LNCaP clone FGC (cell line): Measurements from ENCODE around the gene SOCS4.
"Not testable (repeated sequence)": the region's sequence is repeated elsewhere in the genome, so short reads cannot be mapped to it uniquely, and the experiment has no call there.

Experiments
- DNase-seq: peaks from one replicate; pipeline ENCODE4 v3.0.0-alpha.2; 2011; ENCODE audit warnings: low read depth
- H3K4me3 ChIP-seq: 2 replicates; pipeline ENCODE4 v1.5.1; 2011; ENCODE audit warnings: mild to moderate bottlenecking, low read depth, low read length, control low read depth
- CTCF ChIP-seq: IDR thresholded peaks from 2 replicates; pipeline ENCODE4 v1.5.1; 2012; ENCODE audit warnings: mild to moderate bottlenecking; ENCODE audit not compliant: control insufficient read depth, insufficient read depth; ENCODE audit errors: extremely low read depth

Gene SOCS4

DNA sequence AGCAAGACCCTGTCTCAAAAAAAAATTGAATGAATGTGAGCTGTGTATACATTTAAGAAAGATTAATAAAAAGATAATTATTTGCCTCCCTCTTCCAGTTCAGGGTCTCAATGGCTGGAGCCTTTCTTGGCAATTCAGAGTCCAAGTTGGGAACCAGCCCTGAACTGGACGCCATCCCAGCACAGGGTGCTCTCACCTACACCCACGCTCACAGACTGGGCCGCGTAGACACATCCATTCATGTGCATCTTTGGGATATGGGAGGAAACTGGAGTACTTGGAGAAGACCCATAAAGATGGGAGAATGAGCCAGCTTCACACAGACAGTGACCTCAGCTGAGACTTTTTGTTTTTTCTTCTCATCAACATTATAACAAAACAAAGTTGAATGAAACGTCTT, 30.9 kb downstream of the SOCS4 start:
- no peak overlapping the region for H3K4me3 ChIP-seq
- TF ChIP-seq CTCF: no peak
- DNase-seq: no peak

DNA sequence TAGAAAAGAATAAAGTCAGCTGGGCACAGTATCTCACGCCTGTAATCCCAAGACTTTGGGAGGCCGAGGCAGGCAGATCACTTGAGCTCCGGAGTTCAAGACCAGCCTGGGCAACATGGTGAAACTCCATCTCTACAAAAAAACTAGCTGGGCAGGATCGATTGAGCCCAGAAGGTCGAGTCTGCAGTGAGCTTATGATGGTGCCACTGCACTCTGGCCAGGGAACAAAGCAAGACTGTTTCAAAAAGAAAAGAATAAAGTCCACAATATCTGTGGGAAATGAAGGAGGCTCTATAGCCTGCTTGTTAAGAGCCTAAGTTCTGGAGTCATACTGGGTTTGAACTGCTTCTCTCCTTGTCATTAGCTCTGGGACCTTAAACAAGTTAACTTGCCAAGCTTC, 32.3 kb downstream of the SOCS4 start:
- no peak for TF ChIP-seq CTCF
- H3K4me3 ChIP-seq: no peak overlapping the region
- no peak for DNase-seq

- H3K4me3 ChIP-seq: no peak overlapping the region
- no peak for DNase-seq
- no peak for TF ChIP-seq CTCF
These were observed 35.7 kb downstream of the SOCS4 start for GRCh38 chr14:55062517-55063351.

DNA sequence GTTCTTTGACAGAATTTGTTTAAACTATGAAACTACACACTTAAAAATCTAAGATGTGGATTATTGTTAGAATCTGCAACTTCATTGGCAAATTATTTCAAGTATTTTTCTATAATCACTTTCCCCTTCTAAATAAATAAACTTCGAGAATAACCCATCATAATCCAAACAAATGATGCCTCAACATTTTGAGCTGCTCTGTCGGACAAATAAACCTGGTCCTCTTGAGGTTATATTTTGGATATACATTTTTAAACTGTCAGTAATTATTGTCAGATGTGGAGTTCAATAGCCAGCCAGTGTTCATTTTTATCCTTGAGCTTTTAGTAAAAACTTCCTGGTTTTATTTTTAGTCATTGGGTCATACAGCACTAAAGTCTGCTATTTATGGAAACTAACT, 37.9 kb downstream of the SOCS4 start:
- DNase-seq, H3K4me3 ChIP-seq: not testable (repeated sequence)

DNA sequence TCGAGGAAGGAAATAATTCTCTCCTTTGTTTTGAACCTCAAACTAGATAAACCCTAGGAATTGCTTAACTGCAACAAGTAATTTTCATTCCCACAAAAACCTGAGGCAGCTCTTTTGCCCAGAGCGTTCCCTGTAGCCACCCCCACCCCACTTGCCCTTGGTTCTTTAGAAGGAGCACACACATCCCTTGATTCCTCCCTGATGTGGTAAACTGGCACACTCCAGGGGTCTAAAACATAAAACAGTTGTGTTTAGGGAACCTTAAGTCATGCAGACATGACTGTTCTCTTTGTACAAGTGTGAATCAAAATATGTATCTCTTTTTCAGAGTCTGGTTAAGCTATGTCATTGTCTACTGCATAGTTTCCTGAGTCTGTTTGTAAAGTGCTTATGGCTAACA, 38.4 kb downstream of the SOCS4 start:
- no peak for TF ChIP-seq CTCF
- DNase-seq: no peak
- no peak overlapping the region for H3K4me3 ChIP-seq

GRCh38 chr14:55066223-55066622, 39.2 kb downstream of the SOCS4 start:
- no peak overlapping the region for H3K4me3 ChIP-seq
- no peak for DNase-seq
- TF ChIP-seq CTCF: no peak

DNA sequence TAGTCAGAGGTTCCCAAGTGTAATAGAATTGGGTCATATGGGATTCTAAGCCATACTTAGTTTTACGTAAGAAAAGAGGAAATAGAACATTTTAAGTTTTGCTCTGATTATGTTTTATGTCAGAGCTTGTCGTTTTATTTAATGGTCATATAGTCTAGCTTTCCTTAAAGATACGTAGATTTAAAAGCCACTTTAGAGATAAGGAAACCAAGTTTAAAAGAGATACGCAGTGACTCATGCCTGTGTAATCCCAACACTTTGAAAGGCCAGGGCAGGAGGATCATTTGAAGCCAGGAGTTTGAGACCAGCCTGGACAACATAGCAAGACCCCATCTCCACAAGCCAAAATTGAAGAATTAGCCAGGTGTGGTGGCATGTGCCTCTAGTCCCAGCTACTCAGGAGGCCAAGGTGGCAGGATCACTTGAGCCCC, 44.0 kb downstream of the SOCS4 start:
- DNase-seq: no peak
- TF ChIP-seq CTCF: no peak
- H3K4me3 ChIP-seq: no peak overlapping the region
